ENCODE results near the gene PLD6.

- TF ChIP-seq EZH2 (IDR thresholded peaks at IDR 0.05; ENCODE audit: low read length) (no peak), CTCF (optimal IDR thresholded peaks at IDR 0.05 in 1 of 3, IDR thresholded peaks at IDR 0.05 in 1 of 3, conservative IDR thresholded peaks at IDR 0.05 in 1 of 3; ENCODE audit: extremely low read depth in 1 of 3, insufficient read depth in 2 of 3, low read length in 3 of 3) (no peak)
Observed at GRCh38 chr17:17181666-17182597, 24.2 kb downstream of the PLD6 start.
